ENCODE data around the gene C1S.

The C1S gene

GRCh38 chr12:7101047-7101693, 40.7 kb downstream of the C1S start:
- in situ Hi-C loops (cut with MboI; ENCODE audit: low sequenced_read_pairs), result loop anchor here (25.0 kb wide), 1 partner anchor 164 kb away; the partner anchor contains the start of genes ATN1, C12orf57 and RNU7-1

GRCh38 chr12:7101694-7102131, 41.2 kb downstream of the C1S start:
- in situ Hi-C loops (cut with MboI; ENCODE audit: low sequenced_read_pairs), result loop anchor here (25.0 kb wide), 1 partner anchor 164 kb away; the partner anchor contains the start of genes ATN1, C12orf57 and RNU7-1

- in situ Hi-C loops (cut with MboI; ENCODE audit: low sequenced_read_pairs), result loop anchor here (25.0 kb wide), 1 partner anchor 165 kb away; the partner anchor contains the start of genes ATN1, C12orf57 and RNU7-1
Measured at GRCh38 chr12:7102582-7102981, 42.1 kb downstream of the C1S start.

- in situ Hi-C loops (cut with MboI; ENCODE audit: low sequenced_read_pairs), result loop anchor here (25.0 kb wide), 1 partner anchor 167 kb away; the partner anchor contains the start of genes ATN1, C12orf57 and RNU7-1
Measured at GRCh38 chr12:7103837-7104584, 43.5 kb downstream of the C1S start.

GRCh38 chr12:7106082-7106481, 45.6 kb downstream of the C1S start:
- in situ Hi-C loops (cut with MboI; ENCODE audit: low sequenced_read_pairs), result loop anchor here (25.0 kb wide), 1 partner anchor 169 kb away; the partner anchor contains the start of genes ATN1, C12orf57 and RNU7-1

- in situ Hi-C loops (cut with MboI; ENCODE audit: low sequenced_read_pairs), result loop anchor here (25.0 kb wide), 1 partner anchor 170 kb away; the partner anchor contains the start of genes ATN1, C12orf57 and RNU7-1
Measured at GRCh38 chr12:7107181-7107580, 46.7 kb downstream of the C1S start.

- in situ Hi-C loops (cut with MboI; ENCODE audit: low sequenced_read_pairs), result loop anchor here (25.0 kb wide), 1 partner anchor 170 kb away; the partner anchor contains the start of genes ATN1, C12orf57 and RNU7-1
Measured at GRCh38 chr12:7107636-7108002, 47.1 kb downstream of the C1S start.

GRCh38 chr12:7108003-7108795, 47.7 kb downstream of the C1S start:
- in situ Hi-C loops (cut with MboI; ENCODE audit: low sequenced_read_pairs), result loop anchor here (25.0 kb wide), 1 partner anchor 171 kb away; the partner anchor contains the start of genes ATN1, C12orf57 and RNU7-1

- in situ Hi-C loops (cut with MboI; ENCODE audit: low sequenced_read_pairs), result loop anchor here (25.0 kb wide), 1 partner anchor 172 kb away; the partner anchor contains the start of genes ATN1, C12orf57 and RNU7-1
Measured at GRCh38 chr12:7108796-7109571, 48.5 kb downstream of the C1S start, which contains the start of gene C1RL. C1RL (minus strand) TSS chr12:7109214; CDS start chr12:7109180, 34 bp downstream.

- in situ Hi-C loops (cut with MboI; ENCODE audit: low sequenced_read_pairs), result loop anchor here (25.0 kb wide), 1 partner anchor 172 kb away; the partner anchor contains the start of genes ATN1, C12orf57 and RNU7-1
Measured at GRCh38 chr12:7109572-7109920, 49.0 kb downstream of the C1S start.

GRCh38 chr12:7110661-7111060, 50.1 kb downstream of the C1S start:
- in situ Hi-C loops (cut with MboI; ENCODE audit: low sequenced_read_pairs), result loop anchor here (25.0 kb wide), 1 partner anchor 173 kb away; the partner anchor contains the start of genes ATN1, C12orf57 and RNU7-1

- in situ Hi-C loops (cut with MboI; ENCODE audit: low sequenced_read_pairs), result loop anchor here (25.0 kb wide), 1 partner anchor 175 kb away; the partner anchor contains the start of genes ATN1, C12orf57 and RNU7-1
Measured at GRCh38 chr12:7112041-7112440, 51.5 kb downstream of the C1S start.

GRCh38 chr12:7113389-7113871, 52.9 kb downstream of the C1S start:
- in situ Hi-C loops (cut with MboI; ENCODE audit: low sequenced_read_pairs), result loop anchor here (25.0 kb wide), 1 partner anchor 176 kb away; the partner anchor contains the start of genes ATN1, C12orf57 and RNU7-1

- in situ Hi-C loops (cut with MboI; ENCODE audit: low sequenced_read_pairs), result loop anchor here (25.0 kb wide), 1 partner anchor 177 kb away; the partner anchor contains the start of genes ATN1, C12orf57 and RNU7-1
Measured at GRCh38 chr12:7114008-7114407, 53.5 kb downstream of the C1S start.

GRCh38 chr12:7114851-7115250, 54.3 kb downstream of the C1S start:
- in situ Hi-C loops (cut with MboI; ENCODE audit: low sequenced_read_pairs), result loop anchor here (25.0 kb wide), 1 partner anchor 178 kb away; the partner anchor contains the start of genes ATN1, C12orf57 and RNU7-1

GRCh38 chr12:7116196-7116595, 55.7 kb downstream of the C1S start:
- in situ Hi-C loops (cut with MboI; ENCODE audit: low sequenced_read_pairs), result loop anchor here (25.0 kb wide), 1 partner anchor 179 kb away; the partner anchor contains the start of genes ATN1, C12orf57 and RNU7-1

GRCh38 chr12:7116916-7117315, 56.4 kb downstream of the C1S start:
- in situ Hi-C loops (cut with MboI; ENCODE audit: low sequenced_read_pairs), result loop anchor here (25.0 kb wide), 1 partner anchor 180 kb away; the partner anchor contains the start of genes ATN1, C12orf57 and RNU7-1

GRCh38 chr12:7117670-7118069, 57.2 kb downstream of the C1S start:
- in situ Hi-C loops (cut with MboI; ENCODE audit: low sequenced_read_pairs), result loop anchor here (25.0 kb wide), 1 partner anchor 180 kb away; the partner anchor contains the start of genes ATN1, C12orf57 and RNU7-1

GRCh38 chr12:7118881-7119280, 58.4 kb downstream of the C1S start:
- in situ Hi-C loops (cut with MboI; ENCODE audit: low sequenced_read_pairs), result loop anchor here (25.0 kb wide), 1 partner anchor 182 kb away; the partner anchor contains the start of genes ATN1, C12orf57 and RNU7-1

All from HL-60/S4 (cell line).